Colonic mucosa (tissue), 4 donors: ENCODE measurements around the gene TDP1. TPM values are rescaled to one million over a fixed set of nuclear protein-coding genes. Genes with fewer than 3 reads are reported as not detected.

Experiments used
- DNase-seq: peaks from one replicate; pipeline ENCODE4 v3.0.0-alpha.2; 2020
- H3K27ac ChIP-seq: fragments of 200-600 bp; one replicate; pipeline ENCODE4 v1.8.0; 2021
- H3K27me3 ChIP-seq: fragments of 200-600 bp; one replicate; pipeline ENCODE4 v1.8.0; 2021
- H3K36me3 ChIP-seq: fragments of 200-600 bp; one replicate; pipeline ENCODE4 v1.8.0; 2021
- H3K4me1 ChIP-seq: fragments of 200-600 bp; one replicate; pipeline ENCODE4 v1.8.0; 2021; ENCODE audit warnings: mild to moderate bottlenecking
- H3K4me3 ChIP-seq: fragments of 200-600 bp; one replicate; pipeline ENCODE4 v1.8.0; 2021
- H3K9ac ChIP-seq, 2 donors: one replicate each; pipeline ENCODE4 v1.7.0; 2013; ENCODE audit warnings: control low read depth in 2 of 2, low read depth in 2 of 2, low read length in 2 of 2
- H3K9me3 ChIP-seq: fragments of 200-600 bp; one replicate; pipeline ENCODE4 v1.8.0; 2021
- CTCF ChIP-seq: fragments of 200-600 bp; IDR thresholded peaks from one replicate; pipeline ENCODE4 v1.8.0; 2022; ENCODE audit warnings: antibody characterized with exemption, mild to moderate bottlenecking
- intact Hi-C: fragments of 100-400 bp; cut with DNase I; formaldehyde crosslinking; loops from one replicate; pipeline ENCODE4 v1.14.1; 2022
- total RNA-seq, 2 donors: library from RNA; stranded (reverse); fragmentation: NEBNext Ultra II Directional in 1 of 2; extraction: Animal tissue kit (Norgen Biotek cat#: 25700) in 1 of 2; gene quantifications; one replicate each; pipeline ENCODE4 v1.2.1, GENCODE V29; 2021
- donor health status: healthy.
- donor health status: DM: no; HTN: no; CAD: no.
- donor health status: DM: no; HTN: no; CAD: no.

TDP1 gene
- total RNA-seq, 2 donors from 2014 or later = 20.0 to 33.3 TPM

- Histone ChIP-seq H3K9me3 (no peaks in the 10 kb centered on the region), H3K4me1 (no peaks in the 10 kb centered on the region), H3K27me3 (no peaks in the 10 kb centered on the region), H3K36me3 (no peaks in the 10 kb centered on the region), H3K27ac (peak overlapping the region; percentile 94), H3K9ac (peak overlapping the region; percentile 86 to 98), H3K4me3 (peak overlapping the region; percentile 87)
- no peak for DNase-seq
- no peak for TF ChIP-seq CTCF
- intact Hi-C loops = no loop called here
Observed at GRCh38 chr14:89956661-89957009, 908 bp downstream of the TDP1 start.

GRCh38 chr14:89957376-89957775 is 1.6 kb downstream of the TDP1 start:
- TF ChIP-seq CTCF = no peak
- Histone ChIP-seq H3K27ac (no peak overlapping the region), H3K9me3 (no peaks in the 10 kb centered on the region), H3K36me3 (no peaks in the 10 kb centered on the region), H3K4me3 (no peak overlapping the region), H3K4me1 (no peaks in the 10 kb centered on the region), H3K9ac (no peak overlapping the region), H3K27me3 (no peaks in the 10 kb centered on the region)
- DNase-seq = no peak
- intact Hi-C loops = no loop called here

GRCh38 chr14:89957791-89958190 is 2.1 kb downstream of the TDP1 start:
- Histone ChIP-seq H3K4me3 (no peak overlapping the region), H3K9me3 (no peaks in the 10 kb centered on the region), H3K9ac (no peak overlapping the region), H3K27ac (no peak overlapping the region), H3K36me3 (peaks cover under 1% of the 10 kb centered on the region), H3K27me3 (no peaks in the 10 kb centered on the region), H3K4me1 (no peaks in the 10 kb centered on the region)
- no peak for TF ChIP-seq CTCF
- intact Hi-C loops = no loop called here
- no peak for DNase-seq

GRCh38 chr14:89958966-89959365 is 3.2 kb downstream of the TDP1 start:
- DNase-seq = no peak
- Histone ChIP-seq H3K9ac (no peak overlapping the region), H3K27me3 (no peaks in the 10 kb centered on the region), H3K9me3 (no peaks in the 10 kb centered on the region), H3K4me3 (no peak overlapping the region), H3K27ac (no peak overlapping the region), H3K36me3 (peaks cover 6% of the 10 kb centered on the region), H3K4me1 (no peaks in the 10 kb centered on the region)
- no peak for TF ChIP-seq CTCF
- intact Hi-C loops = no loop called here

- peaks cover 12% of the 10 kb centered on the region for H3K36me3 ChIP-seq
- TF ChIP-seq CTCF = no peak
- intact Hi-C loops = no loop called here
Observed at GRCh38 chr14:89959853-89960445, 4.2 kb downstream of the TDP1 start.

More at GRCh38 chr14:89959853-89960445, 4.2 kb downstream of the TDP1 start:
- DNase-seq = no peak
- Histone ChIP-seq H3K9ac (no peak overlapping the region), H3K27me3 (no peaks in the 10 kb centered on the region), H3K27ac (no peak overlapping the region), H3K4me3 (no peak overlapping the region), H3K9me3 (no peaks in the 10 kb centered on the region), H3K4me1 (no peaks in the 10 kb centered on the region)
